Activated naive CD4-positive, alpha-beta T cell treated with anti-CD3 and anti-CD28 coated beads for 36 hours (primary cell): ENCODE results near the gene LHFPL2. TPM values are rescaled to one million over a fixed set of nuclear protein-coding genes. Genes with fewer than 3 reads are reported as not detected.

ENCODE experiments used
- CTCF ChIA-PET: fragments of 350-600 bp; sonication (Branson Sonifier 250); formaldehyde crosslinking; loops from one replicate; lab custom pipeline; 2021; ENCODE audit warnings: antibody characterized with exemption; lab: Charles Lee
- DNase-seq: peaks from one replicate; pipeline ENCODE4 v3.0.0-alpha.2; 2020
- H3K27ac Mint-ChIP-seq: one replicate; pipeline ENCODE4 v1.8.0; 2021; ENCODE audit warnings: mild to moderate bottlenecking, mixed read lengths
- H3K27me3 Mint-ChIP-seq: one replicate; pipeline ENCODE4 v1.8.0; 2021; ENCODE audit warnings: low read depth, mixed read lengths
- H3K36me3 Mint-ChIP-seq: one replicate; pipeline ENCODE4 v1.8.0; 2021; ENCODE audit warnings: low read depth, mixed read lengths
- H3K4me1 Mint-ChIP-seq: one replicate; pipeline ENCODE4 v1.8.0; 2021; ENCODE audit warnings: low read depth, mixed read lengths
- H3K4me3 Mint-ChIP-seq: one replicate; pipeline ENCODE4 v1.8.0; 2021; ENCODE audit warnings: mild to moderate bottlenecking, moderate library complexity, mixed read lengths
- H3K9me3 Mint-ChIP-seq: one replicate; pipeline ENCODE4 v1.8.0; 2021; ENCODE audit warnings: mixed read lengths
- intact Hi-C: fragments of 100-400 bp; cut with micrococcal nuclease; formaldehyde crosslinking; loops from one replicate; pipeline ENCODE4 v1.15.1; 2023
- total RNA-seq, 2 experiments: library from RNA; stranded (reverse); gene quantifications; one replicate each; pipeline ENCODE4 v1.2.3, GENCODE V29; 2021

The LHFPL2 gene
- total RNA-seq, 2 experiments from 2014 or later: not detected

DNA sequence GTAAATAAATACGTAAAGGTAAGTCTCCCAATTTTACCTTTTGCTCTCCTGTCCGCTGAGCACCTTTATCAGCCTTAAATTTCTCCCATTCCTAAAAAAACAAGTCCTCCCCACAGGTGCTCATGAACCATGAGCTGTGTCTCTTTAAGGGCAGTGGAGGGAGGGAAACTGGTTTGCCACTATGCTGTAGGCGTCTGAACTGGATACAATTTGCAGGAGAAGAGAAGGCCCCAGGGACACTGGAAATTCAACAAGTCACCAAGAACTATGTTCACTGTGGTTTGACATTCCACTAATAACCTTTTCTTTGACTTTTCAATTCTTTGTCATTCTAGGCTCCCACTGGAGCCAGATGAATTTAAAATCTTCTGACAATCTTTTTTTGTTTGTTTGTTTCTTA, 72.2 kb downstream of the LHFPL2 start:
- intact Hi-C loops: no loop called here
- Mint-ChIP-seq H3K27me3 (peaks cover 2% of the 10 kb centered on the region), H3K4me3 (no peak overlapping the region), H3K9me3 (peaks cover 1% of the 10 kb centered on the region), H3K27ac (no peak overlapping the region), H3K36me3 (no peaks in the 10 kb centered on the region), H3K4me1 (no peaks in the 10 kb centered on the region)
- DNase-seq: no peak
- CTCF ChIA-PET: no interaction called here

DNA sequence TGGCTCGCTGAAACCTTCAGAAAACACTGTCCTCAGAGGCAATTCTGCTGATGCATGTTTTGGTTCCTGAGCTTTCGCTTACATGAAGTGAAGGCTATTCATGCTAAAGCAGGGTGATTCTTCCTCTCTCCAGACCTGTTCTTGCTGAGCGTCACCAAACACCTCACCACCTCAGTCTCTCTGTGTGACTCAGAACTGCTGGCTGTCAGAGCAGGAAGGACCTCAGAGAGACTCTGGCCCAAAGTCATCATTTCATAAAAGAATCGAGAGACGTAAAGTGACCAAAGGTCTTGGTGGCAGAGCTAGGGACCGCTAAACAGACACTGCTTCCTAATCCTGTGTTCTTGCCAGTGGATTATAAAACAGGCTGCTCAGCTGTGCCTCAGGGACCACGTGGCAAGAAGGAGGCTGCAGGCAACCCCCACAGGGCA, 73.8 kb downstream of the LHFPL2 start:
- no peaks in the 10 kb centered on the region for H3K36me3 Mint-ChIP-seq
- CTCF ChIA-PET: no interaction called here
- no peak overlapping the region for H3K27ac Mint-ChIP-seq
- intact Hi-C loops: no loop called here
- no peaks in the 10 kb centered on the region for H3K4me1 Mint-ChIP-seq
- H3K27me3 Mint-ChIP-seq: peaks cover 3% of the 10 kb centered on the region
- H3K4me3 Mint-ChIP-seq: no peak overlapping the region
- peaks cover 1% of the 10 kb centered on the region for H3K9me3 Mint-ChIP-seq
- DNase-seq: no peak

DNA sequence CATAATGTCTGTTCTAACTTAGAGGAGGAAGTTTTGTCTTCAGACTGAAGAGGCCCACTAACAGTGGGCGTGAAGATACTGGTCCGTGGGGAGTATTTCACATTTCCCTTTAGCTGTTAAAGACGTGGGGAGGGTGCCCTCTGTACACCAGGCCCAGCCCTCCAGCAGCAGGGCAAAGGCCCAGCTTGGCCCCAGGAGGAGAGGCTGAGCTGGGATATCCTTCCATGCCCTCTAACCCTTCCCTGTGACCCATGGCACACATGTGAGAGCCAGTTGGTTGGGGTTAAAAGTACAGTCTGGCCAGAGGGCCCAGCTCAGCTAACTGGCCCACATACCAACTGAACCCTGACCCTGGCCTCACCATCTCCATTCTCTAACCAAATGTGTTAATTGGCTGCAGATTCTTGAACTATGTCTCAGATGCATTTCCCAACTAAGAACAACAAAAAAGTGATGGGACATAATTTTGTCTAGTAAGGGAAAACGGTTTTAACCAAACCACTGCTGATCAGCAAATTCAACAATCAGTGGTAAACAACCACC, 74.4 kb downstream of the LHFPL2 start:
- Mint-ChIP-seq H3K27me3 (peaks cover 3% of the 10 kb centered on the region), H3K36me3 (no peaks in the 10 kb centered on the region), H3K4me1 (no peaks in the 10 kb centered on the region), H3K4me3 (no peak overlapping the region), H3K9me3 (no peaks in the 10 kb centered on the region), H3K27ac (no peak overlapping the region)
- DNase-seq: no peak
- CTCF ChIA-PET: no interaction called here
- intact Hi-C loops: no loop called here

DNA sequence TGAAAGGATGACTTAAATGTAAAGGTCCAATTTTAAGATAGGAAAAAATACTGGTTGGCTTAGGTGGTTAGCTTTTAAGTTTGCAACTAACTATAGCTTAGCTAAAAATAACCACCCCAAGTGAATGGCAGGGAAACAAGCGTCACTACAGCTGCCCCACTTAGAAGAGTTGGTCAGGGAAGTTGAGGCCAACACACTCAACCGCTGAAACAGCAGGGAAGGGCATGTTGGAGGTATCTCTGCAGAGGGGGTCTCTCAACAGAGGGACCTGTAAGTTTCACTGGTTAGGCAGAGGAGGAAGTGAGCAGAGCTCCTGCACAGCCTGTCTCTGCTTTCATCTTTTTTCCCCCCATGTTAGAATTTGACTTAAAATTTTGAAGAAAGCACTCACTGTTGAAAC, 75.3 kb downstream of the LHFPL2 start:
- Mint-ChIP-seq H3K9me3 (no peaks in the 10 kb centered on the region), H3K27me3 (peaks cover 6% of the 10 kb centered on the region), H3K36me3 (no peaks in the 10 kb centered on the region), H3K4me1 (no peaks in the 10 kb centered on the region), H3K27ac (no peak overlapping the region), H3K4me3 (no peak overlapping the region)
- DNase-seq: no peak
- CTCF ChIA-PET: interaction anchor here (0.6 kb wide), 1 partner anchor 46 kb away, joined by 3 read pairs; no protein-coding TSS in a partner anchor
- intact Hi-C loops: no loop called here

DNA sequence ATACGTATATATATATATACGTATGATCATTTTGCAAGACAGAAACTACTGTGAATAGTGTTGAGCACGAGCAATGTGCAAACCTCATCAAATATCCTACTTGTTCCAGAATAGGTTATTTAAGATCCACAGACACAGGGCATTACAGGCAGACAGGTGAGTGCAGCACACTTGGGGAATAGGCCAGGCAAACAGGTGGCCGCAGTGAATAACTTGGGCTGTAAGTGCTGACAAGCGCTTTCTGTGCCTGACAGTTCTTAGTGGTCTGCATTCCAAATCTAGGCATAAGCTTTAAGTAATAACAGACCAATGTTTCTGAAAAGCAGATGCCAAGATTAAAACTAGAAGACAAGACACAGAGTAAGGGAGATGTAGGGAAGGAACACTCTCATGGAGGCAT, 77.9 kb downstream of the LHFPL2 start:
- Mint-ChIP-seq H3K36me3 (no peaks in the 10 kb centered on the region), H3K27me3 (peaks cover 6% of the 10 kb centered on the region), H3K4me1 (no peaks in the 10 kb centered on the region), H3K9me3 (no peaks in the 10 kb centered on the region), H3K4me3 (no peak overlapping the region), H3K27ac (no peak overlapping the region)
- DNase-seq: no peak
- intact Hi-C loops: no loop called here
- CTCF ChIA-PET: no interaction called here

DNA sequence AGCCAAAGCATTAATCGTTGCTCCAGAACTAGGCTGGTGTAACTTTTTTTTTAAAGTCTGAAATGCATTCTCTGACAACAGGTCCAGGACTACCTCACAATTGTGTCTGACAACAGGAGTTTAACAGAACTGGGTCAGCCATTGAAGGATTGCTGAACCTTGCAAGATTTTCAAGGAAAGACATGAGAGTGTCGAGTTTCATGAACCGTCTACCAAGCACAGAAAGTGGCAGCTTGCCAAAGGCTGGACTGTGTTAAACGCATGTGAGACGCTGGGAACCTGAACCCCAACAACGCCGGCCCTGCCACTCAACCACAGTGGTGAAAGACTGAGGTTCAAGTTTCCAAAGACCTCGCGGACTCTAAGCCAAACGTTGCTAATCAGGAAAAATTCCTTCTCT, 79.1 kb downstream of the LHFPL2 start:
- Mint-ChIP-seq H3K4me3 (no peak overlapping the region), H3K4me1 (no peaks in the 10 kb centered on the region), H3K27ac (no peak overlapping the region), H3K9me3 (no peaks in the 10 kb centered on the region), H3K36me3 (no peaks in the 10 kb centered on the region), H3K27me3 (peaks cover 6% of the 10 kb centered on the region)
- CTCF ChIA-PET: no interaction called here
- DNase-seq: no peak
- intact Hi-C loops: no loop called here

DNA sequence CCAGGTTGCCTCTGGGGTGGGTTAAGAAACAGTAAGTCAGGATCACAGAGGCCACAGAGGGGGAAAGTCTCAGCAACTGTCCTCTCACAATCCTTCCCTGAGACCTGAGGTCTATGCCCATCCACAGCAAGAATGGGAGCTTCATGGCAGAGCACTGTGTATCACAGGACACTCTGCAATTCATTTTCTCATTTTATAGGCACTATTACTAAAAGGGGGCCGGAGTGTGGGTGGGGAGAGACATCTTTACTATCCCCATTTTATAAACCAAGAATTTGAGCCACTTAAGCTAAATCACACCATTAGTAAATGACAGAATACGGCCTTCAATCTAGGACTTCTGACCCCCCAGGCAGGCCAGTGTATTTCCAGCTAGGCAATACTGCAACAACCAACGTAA, 79.9 kb downstream of the LHFPL2 start:
- Mint-ChIP-seq H3K27ac (no peak overlapping the region), H3K27me3 (peaks cover 6% of the 10 kb centered on the region), H3K36me3 (no peaks in the 10 kb centered on the region), H3K4me1 (no peaks in the 10 kb centered on the region), H3K4me3 (no peak overlapping the region), H3K9me3 (no peaks in the 10 kb centered on the region)
- DNase-seq: no peak
- intact Hi-C loops: no loop called here
- CTCF ChIA-PET: no interaction called here

DNA sequence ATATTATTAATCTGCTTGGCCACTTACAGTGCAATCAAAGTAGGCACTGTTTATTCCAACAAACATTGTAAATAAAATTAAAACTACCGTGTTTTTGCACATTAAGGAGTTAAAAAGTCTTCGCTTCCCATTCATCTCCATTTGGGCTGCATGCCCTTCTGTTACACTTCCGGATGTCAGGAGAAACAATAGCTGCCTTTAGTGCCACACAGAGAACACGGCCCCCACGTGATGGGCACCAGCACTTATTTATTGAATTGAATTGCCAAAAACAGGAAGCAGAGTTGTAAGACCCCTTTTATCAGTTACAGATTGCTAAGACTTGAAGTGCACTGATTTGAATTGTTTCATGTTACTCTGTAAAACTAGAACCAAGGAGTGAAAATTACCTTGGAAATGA, 80.4 kb downstream of the LHFPL2 start:
- intact Hi-C loops: no loop called here

DNA sequence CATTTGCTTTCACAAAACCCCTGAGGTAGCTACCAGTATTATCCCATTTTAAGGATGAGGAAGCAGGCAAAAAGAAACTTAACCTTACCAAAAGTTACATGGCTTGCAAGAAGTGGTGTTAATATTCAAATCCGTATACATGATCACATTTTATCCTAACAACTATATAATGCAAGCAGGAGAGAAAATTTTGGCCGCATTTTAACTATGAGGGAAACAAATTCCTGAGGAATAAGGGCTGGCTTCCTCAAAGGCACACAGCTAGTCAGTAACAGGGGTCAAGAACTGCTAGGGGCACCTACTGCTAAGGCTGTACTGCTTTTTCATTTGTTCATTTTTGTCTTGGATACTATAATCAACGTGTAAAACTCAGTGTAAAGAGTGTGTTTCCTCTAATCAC, 81.0 kb downstream of the LHFPL2 start:
- Mint-ChIP-seq H3K9me3 (no peaks in the 10 kb centered on the region), H3K36me3 (no peaks in the 10 kb centered on the region), H3K27me3 (peaks cover 11% of the 10 kb centered on the region), H3K4me1 (no peaks in the 10 kb centered on the region), H3K4me3 (no peak overlapping the region), H3K27ac (no peak overlapping the region)
- CTCF ChIA-PET: no interaction called here
- intact Hi-C loops: no loop called here
- no peak for DNase-seq

More for the DNA sequence above, 80.4 kb downstream of the LHFPL2 start:
- peaks cover 6% of the 10 kb centered on the region for H3K27me3 Mint-ChIP-seq
- no peaks in the 10 kb centered on the region for H3K36me3 Mint-ChIP-seq
- no peaks in the 10 kb centered on the region for H3K9me3 Mint-ChIP-seq
- no peak for DNase-seq
- no peak overlapping the region for H3K4me3 Mint-ChIP-seq
- no peak overlapping the region for H3K27ac Mint-ChIP-seq
- no peaks in the 10 kb centered on the region for H3K4me1 Mint-ChIP-seq
- CTCF ChIA-PET: no interaction called here

DNA sequence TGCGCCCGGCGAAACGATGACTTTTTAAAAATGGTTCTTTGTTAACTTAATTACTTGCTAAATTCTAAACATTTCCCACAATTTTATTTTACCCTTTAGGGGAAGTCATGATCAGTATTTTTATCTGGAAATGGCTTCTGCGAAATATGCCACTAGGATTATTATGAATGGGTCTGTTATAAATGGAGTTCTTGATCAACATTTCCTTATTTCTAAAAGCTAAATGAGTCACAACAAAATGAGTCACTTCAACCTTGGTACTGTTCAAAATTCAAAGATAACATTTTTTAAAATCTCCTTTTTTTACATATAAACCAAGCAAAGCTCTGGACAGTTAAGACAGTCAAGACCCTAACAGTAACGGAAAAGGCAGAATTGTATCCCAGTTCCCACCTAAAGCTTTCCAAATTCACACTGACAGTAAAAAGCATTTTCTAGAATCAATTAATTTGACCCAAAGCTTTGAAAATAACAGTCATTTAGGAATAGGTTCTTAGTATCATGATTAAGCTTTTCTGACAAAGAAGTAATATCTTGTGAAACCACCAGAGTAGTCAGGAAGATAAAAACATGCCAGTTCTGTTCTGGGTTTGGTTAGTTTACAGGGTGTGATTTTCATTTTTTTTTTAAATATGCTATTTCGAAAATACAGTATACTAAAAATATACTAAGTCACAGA, 81.7 kb downstream of the LHFPL2 start:
- peaks cover 12% of the 10 kb centered on the region for H3K27me3 Mint-ChIP-seq
- intact Hi-C loops: no loop called here
- H3K27ac Mint-ChIP-seq: no peak overlapping the region
- H3K4me1 Mint-ChIP-seq: no peaks in the 10 kb centered on the region
- H3K36me3 Mint-ChIP-seq: no peaks in the 10 kb centered on the region
- DNase-seq: no peak
- no peaks in the 10 kb centered on the region for H3K9me3 Mint-ChIP-seq
- CTCF ChIA-PET: interaction anchor here (0.7 kb wide), 1 partner anchor 144 kb away, joined by 3 read pairs; no protein-coding TSS in a partner anchor
- H3K4me3 Mint-ChIP-seq: no peak overlapping the region

DNA sequence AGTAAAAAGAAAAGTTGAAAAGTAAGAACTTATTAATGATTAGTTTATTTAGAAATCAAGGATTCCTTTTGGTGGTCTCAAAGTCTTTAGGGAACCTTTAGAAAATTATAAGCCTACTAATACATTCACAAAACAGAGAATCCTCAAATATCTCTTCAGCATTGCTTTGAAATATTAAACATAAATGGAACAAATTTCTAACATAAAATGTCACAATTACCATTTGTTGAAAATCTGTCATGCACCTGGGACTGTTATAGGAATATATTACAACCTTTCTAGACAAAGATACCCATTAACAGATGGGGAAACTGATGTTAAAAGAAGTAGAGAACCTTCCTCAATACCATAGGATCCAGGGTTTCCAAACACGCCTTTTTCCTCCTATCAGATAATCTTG, 83.2 kb downstream of the LHFPL2 start:
- no peak overlapping the region for H3K4me3 Mint-ChIP-seq
- CTCF ChIA-PET: no interaction called here
- peaks cover 13% of the 10 kb centered on the region for H3K27me3 Mint-ChIP-seq
- H3K27ac Mint-ChIP-seq: no peak overlapping the region
- no peaks in the 10 kb centered on the region for H3K36me3 Mint-ChIP-seq
- intact Hi-C loops: no loop called here
- no peak for DNase-seq
- H3K4me1 Mint-ChIP-seq: no peaks in the 10 kb centered on the region
- no peaks in the 10 kb centered on the region for H3K9me3 Mint-ChIP-seq

DNA sequence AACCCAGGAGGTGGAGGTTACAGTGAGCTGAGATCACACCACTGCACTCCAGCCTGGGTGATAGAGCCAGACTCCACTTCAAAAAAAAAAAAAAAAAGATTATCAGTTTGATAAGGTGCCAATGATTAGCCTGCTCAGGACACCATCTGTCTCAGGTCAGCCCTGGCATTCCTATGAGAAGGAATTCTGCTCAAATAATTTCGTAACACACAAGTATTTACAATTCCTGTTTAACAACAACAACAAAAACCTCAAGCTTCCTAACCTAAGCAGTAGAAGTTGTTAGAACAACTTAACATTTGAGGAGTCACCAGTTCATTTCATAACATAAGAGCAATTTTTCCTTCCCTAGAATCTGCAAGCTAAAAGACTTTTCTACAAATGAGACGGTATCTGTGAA, 85.0 kb downstream of the LHFPL2 start:
- intact Hi-C loops: no loop called here
- Mint-ChIP-seq H3K27me3 (peaks cover 12% of the 10 kb centered on the region), H3K27ac (no peak overlapping the region), H3K4me1 (no peaks in the 10 kb centered on the region), H3K9me3 (no peaks in the 10 kb centered on the region), H3K36me3 (no peaks in the 10 kb centered on the region), H3K4me3 (no peak overlapping the region)
- DNase-seq: no peak
- CTCF ChIA-PET: no interaction called here

DNA sequence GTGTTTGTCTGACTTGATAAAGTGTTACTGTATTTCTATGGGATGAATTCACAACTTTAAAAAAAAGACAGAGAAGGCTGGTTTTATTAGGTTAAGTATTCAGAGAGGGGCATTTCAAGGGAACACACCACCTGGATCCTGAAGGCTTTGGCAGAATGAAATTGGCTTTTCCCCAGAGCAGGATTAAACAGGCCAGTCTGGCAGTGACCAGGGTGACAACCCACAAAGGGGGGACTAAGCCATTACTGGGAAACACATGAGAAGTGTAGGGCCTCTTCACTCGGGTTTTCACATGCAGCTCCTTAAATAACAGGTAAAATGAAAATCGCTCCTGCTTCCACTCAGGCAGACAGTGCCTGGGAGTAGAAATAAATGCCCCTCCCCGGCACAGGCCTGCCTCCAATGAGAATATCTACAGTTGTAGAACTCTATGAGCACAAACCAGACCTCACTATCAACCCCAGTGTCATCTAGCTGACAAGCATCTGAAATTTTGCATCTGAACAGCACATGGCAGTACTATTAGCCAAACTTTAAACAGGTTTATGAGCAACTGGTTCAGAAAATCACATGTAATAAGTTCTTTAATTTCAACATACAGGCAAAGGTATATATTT, 85.8 kb downstream of the LHFPL2 start:
- peaks cover 12% of the 10 kb centered on the region for H3K27me3 Mint-ChIP-seq
- H3K4me1 Mint-ChIP-seq: no peaks in the 10 kb centered on the region
- intact Hi-C loops: no loop called here
- no peak overlapping the region for H3K27ac Mint-ChIP-seq
- CTCF ChIA-PET: no interaction called here
- no peaks in the 10 kb centered on the region for H3K36me3 Mint-ChIP-seq
- no peaks in the 10 kb centered on the region for H3K9me3 Mint-ChIP-seq
- H3K4me3 Mint-ChIP-seq: no peak overlapping the region
- no peak for DNase-seq
